GM12891 (cell line): ENCODE data around the gene CHST4.

ENCODE experiments used
- PAX5 ChIP-seq: IDR thresholded peaks from 2 replicates; pipeline ENCODE4 v1.6.1; 2011; ENCODE audit warnings: low read length, moderate library complexity, mild to moderate bottlenecking; ENCODE audit not compliant: insufficient read depth, severe bottlenecking
- POLR2A ChIP-seq: IDR thresholded peaks from 2 replicates; pipeline ENCODE4 v1.6.1; 2011; ENCODE audit warnings: low read depth, low read length, control low read depth
- POLR2AphosphoS5 ChIP-seq: IDR thresholded peaks from 2 replicates; pipeline ENCODE4 v1.6.1; 2011; ENCODE audit warnings: low read depth, low read length, control low read depth
- POU2F2 ChIP-seq: IDR thresholded peaks from 2 replicates; pipeline ENCODE4 v1.6.1; 2011; ENCODE audit warnings: low read depth, mild to moderate bottlenecking, control low read depth, low read length, moderate library complexity
- SPI1 ChIP-seq: IDR thresholded peaks from 2 replicates; pipeline ENCODE4 v1.6.1; 2011; ENCODE audit warnings: low read depth, low read length, control low read depth
- TAF1 ChIP-seq: IDR thresholded peaks from 2 replicates; pipeline ENCODE4 v1.6.1; 2011; ENCODE audit warnings: low read depth, low read length, control low read depth

DNA sequence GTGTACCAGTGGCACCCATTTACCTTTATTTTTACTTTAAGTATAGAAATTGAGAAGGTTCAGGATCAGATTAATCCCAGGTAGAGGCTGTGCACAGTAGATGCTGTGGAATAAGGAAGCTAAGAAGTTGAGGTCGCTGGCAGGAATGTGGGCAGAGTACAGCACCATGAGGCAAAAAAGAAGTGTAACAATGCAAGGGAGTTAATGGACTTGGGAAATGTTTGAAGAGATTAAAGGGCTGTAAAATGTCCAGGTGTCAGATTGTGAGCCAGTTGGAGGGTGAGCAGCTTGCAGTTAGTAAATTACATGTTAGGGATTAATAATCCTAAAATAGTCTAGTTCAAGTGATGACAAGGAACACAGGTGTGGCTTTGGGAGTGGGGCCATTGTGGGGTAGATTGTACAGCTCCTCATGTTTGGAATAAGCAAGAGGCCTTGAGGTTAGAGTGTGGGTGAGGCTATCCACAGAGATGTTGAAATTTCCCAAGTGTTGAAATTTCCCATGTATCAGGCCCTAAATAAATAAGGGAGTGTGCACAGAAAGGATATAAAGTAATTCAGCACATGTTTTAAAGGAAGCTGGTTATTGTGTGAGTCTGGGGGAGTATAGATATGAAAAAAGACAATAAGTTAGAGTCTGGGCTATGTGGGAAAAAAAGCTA, 29.1 kb downstream of the CHST4 start:
- TF ChIP-seq POLR2AphosphoS5 (no peak), TAF1 (no peak), POLR2A (no peak), POU2F2 (no peak), PAX5 (no peak), SPI1 (no peak)
